HG02885 (cell line): ENCODE results near the gene TEX261.

Source experiments
- ATAC-seq: cut with Tn5 transposase; IDR thresholded peaks from one replicate; pipeline ENCODE4 v1.9.1; 2021; ENCODE audit warnings: mild to moderate bottlenecking; ENCODE audit not compliant: unreplicated experiment, poor library complexity

The TEX261 gene

GRCh38 chr2:70939001-70939838, 55.5 kb downstream of the TEX261 start:
- no peak for ATAC-seq

- no peak for ATAC-seq
Observed at GRCh38 chr2:70938586-70938950, 56.1 kb downstream of the TEX261 start.

- ATAC-seq, result no peak
Observed at GRCh38 chr2:70937866-70938585, 56.6 kb downstream of the TEX261 start.

GRCh38 chr2:70936979-70937811, 57.5 kb downstream of the TEX261 start:
- no peak for ATAC-seq

GRCh38 chr2:70936165-70936978, 58.3 kb downstream of the TEX261 start:
- ATAC-seq, result no peak
